ENCODE results near the gene R3HDM1.
A peak's percentile ranks its signal among the peaks of the same experiment; 100 is the strongest.
"Not testable (repeated sequence)": the region's sequence is repeated elsewhere in the genome, so short reads cannot be mapped to it uniquely, and the experiment has no call there.

The R3HDM1 gene

DNA sequence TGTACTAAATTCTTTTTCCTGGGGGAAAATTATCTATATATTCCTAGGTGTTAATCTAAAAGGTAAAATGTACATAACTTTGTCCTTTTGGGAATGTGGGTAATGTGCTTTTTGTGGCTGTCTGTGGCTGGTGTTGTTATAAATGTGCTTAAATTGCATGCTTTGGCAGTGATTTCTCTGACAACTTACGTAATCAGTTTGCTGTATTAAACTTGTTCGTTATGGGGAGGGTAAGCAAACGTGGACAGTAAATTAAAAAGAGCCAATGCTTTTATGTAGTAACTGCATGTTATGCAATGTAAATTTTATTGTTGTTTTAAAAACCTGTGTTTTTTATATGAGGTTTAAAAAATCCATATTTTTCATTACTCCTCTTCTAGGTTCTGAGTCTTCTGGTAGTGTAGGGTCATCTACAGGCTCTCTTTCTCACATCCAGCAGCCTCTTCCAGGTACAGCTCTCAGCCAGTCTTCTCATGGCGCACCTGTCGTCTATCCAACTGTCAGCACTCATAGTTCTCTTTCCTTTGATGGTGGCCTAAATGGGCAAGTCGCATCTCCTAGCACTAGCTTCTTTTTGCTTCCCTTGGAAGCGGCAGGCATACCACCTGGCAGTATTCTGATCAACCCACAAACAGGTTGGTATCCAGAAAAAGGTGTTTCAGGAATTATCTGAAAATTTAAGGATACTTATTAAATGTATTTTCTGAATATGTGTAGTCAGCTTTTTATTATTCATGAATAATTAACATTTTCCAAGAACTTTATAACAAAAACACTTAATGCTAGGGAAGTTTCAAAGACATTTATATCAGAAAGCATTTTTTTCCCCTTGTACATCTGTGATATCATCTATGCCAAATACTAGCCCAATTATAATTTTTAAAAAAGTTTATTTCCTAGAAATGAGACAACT is 110.1 kb downstream of the R3HDM1 start:
- DNase-seq (ENCODE audit: low read depth in 2 of 2): no peak

DNA sequence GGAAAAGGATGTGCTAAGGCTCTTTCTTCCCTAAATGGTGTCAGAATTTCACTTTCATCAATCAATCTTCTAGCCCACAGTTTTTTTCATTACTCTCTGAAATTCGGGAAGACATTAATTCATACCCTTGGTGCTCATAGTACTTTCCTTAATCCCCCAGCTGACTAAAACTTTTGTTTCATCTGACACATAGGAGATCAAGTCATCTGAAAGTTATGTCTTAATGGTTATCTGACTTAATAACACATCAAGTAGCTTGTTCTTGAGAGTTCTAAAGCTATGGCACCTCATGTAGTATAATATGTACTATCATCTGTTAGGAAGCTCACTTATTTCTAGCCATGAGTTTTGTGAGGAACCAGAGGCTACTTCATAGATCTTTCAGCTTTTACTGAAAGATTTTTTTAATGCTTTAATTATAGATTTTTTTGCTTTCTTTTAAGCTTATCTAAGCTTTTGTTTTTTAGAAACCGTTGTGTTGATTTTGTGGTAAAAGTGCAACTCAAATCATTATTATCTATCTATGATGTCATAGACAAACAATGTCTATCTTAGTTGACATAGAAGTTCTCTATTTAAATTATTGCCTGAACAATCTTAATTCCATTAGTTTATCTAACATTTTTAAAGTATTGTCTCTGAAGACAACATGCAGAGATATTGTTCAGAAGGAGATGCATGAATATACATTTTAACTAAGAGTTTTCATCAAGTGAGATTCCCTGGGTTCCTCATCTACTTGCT is 116.7 kb downstream of the R3HDM1 start:
- DNase-seq (ENCODE audit: low read depth in 2 of 2): no peak

DNA sequence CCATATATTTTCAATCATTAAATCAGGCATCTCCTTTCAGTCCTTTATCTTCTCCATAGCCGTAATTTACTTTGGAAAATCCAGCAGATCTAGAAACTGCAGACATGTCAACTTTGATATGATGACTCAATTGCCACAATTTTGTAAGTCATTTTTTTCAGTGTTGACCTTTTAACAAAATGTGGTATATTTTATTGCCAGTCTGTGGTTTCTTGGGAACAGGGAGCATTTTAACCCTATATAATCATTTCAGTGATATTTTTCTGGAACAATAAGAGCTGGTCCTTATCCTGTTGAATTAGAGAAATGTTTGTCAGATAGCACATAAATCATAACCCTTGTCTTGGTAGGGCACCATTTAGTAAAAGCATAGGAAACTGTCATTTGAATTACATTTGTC is 119.4 kb downstream of the R3HDM1 start:
- DNase-seq (ENCODE audit: low read depth in 2 of 2): no peak

DNA sequence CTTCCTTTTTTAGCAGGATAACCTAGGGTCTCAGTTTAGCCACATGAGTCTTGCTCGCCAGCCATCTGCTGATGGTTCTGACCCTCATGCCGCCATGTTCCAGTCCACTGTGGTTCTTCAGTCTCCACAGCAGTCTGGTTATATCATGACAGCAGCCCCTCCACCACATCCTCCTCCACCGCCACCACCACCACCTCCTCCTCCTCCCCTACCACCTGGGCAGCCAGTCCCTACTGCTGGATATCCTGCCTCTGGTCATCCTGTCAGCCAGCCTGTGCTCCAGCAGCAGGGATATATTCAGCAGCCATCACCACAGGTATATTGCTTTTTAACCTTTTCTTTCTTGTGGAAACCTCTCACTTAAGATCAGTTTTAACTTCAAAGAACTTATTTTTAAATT is 120.4 kb downstream of the R3HDM1 start:
- DNase-seq (ENCODE audit: low read depth in 2 of 2): no peak

DNA sequence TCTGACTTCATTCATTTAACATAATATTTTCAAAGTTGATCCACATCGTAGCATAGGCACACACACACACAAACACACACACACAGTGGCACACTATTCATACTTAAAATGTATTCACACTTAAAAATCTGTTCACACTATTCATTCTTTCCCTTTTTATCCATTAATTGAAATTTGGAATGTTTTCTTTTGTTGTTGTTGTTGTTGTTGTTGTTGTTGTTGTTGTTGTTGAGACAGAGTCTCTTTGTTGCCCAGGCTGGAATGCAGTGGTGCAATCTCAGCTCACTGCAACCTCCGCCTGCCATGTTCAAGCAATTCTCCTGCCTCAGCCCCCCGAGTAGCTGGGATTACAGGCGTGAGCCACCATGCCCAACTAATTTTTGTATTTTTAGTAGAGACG is 123.0 kb downstream of the R3HDM1 start:
- DNase-seq (ENCODE audit: low read depth in 2 of 2): not testable (repeated sequence)

DNA sequence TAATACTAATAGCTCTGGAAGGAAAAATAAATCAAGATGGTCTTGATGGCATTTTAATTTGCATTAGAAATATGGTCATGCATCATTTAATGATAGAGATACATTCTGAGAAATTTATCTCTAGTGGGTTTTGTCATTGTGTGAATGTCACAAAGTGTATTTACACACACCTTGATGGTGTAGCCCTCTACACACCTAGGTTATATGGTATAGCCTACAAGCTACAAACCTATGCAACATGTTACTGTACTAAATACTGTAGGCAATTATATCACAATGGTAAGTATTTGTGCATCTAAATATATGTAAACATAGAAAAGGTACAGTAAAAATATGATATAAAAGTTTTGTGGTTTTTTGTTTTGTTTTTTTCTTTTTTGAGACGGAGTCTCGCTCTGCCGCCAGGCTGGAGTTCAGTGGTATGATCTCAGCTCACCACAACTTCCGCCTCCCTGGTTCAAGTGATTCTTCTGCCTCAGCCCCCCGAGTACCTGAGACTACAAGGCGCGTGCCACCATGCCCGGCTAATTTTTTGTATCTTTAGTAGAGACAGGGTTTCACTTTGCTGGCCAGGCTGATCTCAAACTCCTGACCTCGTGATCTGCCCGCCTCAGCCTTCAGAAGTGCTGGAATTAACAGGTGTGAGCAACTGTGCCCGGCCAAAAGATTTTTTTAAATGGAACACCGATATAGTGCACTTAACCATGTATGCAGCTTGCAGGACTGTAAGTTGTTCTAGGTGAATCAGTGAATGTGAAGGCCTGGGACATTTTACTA is 126.7 kb downstream of the R3HDM1 start:
- peak; percentile 23 to 31 for DNase-seq (ENCODE audit: low read depth in 2 of 2)

DNA sequence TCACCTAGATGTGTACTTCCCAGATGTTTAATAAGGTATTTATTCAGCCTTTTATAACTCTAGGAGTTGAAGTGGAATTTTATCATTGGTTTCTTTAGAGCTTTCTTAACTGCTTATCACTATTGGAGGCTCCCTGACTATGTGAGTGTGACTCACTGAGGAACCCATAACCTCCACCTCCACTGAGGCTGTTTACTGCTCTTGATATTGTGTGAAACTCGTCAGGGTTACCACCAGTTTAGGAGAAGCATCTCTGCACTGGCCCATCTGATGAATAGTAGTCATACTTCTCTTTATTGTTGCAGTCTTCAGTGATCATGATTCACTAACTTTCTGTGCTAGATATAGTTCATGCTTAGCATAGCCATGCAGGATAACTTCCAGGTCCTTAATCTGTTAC is 130.8 kb downstream of the R3HDM1 start:
- no peak for DNase-seq (ENCODE audit: low read depth in 2 of 2)

DNA sequence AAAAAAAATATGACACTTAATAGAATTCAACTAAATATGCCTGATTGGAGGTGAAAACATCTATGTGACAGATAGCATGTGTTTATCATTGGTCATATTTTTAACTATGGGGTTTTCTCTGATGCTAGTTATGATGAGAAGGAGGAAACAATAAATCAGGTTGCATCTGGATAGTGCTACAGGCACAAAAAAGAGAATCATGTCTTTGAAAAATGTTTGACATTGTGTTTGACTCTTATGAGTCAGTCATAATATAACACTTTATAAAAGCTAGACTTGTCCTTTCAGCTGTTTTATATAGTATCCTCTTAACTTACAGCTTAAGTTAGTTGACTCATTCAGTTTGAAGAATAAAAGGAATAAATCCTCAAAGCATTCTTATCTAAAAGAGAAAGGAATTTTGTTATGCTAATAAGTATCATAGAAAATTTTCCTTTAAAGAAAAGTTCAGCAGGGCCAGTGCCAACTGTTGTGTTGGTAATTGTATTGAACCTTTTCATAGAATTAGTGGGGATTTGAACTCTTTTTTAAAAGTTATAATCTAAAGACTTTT is 131.9 kb downstream of the R3HDM1 start:
- no peak for DNase-seq (ENCODE audit: low read depth in 2 of 2)

DNA sequence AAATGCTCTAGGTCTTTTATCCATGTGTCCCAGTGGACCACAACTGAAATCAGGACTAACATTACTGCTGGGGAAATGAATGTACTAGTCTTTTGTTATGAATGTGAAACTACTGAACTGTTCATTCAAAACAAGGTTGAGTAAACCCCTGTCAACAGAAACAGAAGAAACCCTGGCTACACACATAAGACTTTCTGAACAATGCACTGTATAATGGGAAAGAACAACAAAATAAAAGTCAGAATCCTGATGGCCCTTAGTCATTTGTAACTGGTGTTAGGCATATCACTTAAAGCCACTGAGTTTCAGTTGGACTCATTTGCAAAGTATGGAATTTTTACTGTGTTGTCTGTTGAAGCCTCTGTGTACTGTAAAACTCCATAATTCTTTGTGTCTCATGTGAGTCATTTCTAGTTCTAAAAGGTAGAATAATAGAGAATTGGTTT is 133.4 kb downstream of the R3HDM1 start:
- DNase-seq (ENCODE audit: low read depth in 2 of 2): no peak

DNA sequence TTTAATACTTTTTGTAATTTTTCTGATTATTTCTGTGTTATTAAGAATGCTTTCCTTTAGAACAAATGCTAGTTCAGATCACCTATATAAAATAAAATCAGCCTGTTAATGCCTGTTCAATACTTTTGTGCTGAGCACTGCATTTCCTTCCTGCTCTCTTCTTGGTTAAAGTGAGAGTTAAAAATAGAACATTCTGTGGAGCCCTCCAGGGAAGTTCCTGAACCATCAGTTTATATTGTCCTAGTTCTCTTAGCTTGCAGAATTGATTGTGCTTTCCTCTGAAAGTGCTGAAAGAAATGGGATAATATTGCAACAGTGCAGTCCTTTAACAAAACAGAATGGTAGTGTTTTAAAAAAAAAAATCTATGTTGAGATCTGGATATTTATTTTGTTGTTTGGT is 135.8 kb downstream of the R3HDM1 start:
- DNase-seq (ENCODE audit: low read depth in 2 of 2): no peak

DNA sequence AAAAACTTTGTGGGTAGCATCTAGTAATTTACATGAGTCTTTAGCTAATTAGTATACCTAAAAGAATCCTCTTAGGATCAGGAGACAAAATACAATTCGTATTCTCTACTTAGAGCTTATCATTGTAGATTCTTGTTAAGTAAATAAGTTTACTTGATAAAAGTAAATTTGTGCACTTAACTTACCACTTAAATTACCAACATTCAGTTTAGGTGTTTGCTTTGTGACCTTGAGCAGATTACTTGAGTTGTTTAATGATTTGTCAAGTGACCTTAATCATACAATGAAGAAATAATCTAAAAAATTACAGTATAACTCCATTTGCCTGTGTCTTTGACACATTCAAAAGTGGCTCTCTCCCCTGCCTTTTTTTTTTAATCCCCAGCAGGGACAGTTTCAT is 143.2 kb downstream of the R3HDM1 start:
- no peak for DNase-seq (ENCODE audit: low read depth in 2 of 2)

DNA sequence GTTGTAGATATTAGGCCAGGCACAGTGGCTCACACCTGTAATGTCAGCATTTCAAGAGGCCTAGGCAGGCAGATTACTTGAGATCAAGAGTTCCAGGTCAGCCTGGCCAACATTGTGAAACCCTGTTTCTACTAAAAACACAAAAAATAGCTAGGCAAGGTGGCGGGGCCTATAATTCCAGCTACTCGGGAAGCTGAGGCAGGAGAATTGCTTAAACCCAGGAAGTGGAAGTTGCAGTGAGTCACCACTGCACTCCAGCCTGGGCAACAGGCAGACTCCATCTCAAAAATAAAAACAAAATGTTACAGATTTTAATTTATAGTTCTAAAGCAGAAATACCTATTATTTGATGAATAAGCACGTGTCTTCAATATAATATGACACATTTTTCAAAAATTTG is 144.7 kb downstream of the R3HDM1 start:
- no peak for DNase-seq (ENCODE audit: low read depth in 2 of 2)

DNA sequence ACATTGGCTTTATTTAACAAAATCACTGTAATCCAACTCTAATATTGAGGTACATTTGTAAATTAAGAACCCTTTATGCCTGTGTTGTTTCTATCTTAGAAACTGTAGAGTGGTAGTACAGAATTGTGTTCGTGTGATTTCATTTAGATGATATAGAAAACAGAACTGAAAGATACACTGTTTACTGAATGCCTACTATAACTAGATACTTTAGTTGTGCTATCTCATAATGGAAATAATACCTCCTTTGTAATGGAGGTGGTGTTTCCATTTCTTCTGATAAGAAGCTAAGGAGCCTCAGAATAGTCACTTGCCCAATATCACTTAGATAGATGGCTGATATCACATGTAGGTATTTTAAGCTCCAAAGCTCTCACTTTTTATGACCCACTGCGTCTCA is 147.8 kb downstream of the R3HDM1 start:
- no peak for DNase-seq (ENCODE audit: low read depth in 2 of 2)

DNA sequence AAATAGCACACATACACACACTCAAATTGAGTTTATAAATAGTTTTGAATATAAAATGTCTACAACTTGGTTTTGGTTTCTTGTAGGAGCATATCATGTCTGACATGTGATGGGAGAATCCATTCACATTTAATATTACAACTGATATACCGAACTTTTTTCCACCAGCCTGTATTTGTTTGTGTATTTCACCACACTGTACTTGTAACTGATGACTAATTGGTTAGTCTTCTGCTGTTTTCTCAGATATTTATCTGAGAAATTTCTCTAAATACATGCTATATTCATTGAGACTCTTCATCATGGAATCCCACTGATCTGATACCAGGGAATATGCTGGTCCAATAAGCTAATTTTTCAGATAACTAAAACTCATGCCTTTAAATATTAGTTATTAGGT is 154.1 kb downstream of the R3HDM1 start:
- DNase-seq (ENCODE audit: low read depth in 2 of 2): no peak

DNA sequence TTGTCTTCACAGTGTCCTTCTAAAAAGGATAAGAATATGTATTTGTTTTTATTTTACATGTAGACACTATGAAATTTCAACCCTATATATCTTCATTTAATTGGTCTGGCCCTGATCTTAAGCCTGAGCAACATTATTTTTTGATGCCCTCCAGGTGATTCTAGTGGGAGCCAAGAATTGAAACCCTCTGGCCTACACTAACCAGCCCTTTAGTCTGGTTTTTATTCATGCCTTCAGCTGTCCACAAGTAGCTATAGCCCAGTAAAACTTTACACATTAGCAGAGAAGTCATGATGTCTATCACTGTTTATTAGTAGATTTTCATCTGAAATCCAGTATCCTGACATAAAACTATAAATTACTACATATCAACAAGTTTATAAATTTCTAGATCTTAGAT is 157.7 kb downstream of the R3HDM1 start:
- no peak for DNase-seq (ENCODE audit: low read depth in 2 of 2)

DNA sequence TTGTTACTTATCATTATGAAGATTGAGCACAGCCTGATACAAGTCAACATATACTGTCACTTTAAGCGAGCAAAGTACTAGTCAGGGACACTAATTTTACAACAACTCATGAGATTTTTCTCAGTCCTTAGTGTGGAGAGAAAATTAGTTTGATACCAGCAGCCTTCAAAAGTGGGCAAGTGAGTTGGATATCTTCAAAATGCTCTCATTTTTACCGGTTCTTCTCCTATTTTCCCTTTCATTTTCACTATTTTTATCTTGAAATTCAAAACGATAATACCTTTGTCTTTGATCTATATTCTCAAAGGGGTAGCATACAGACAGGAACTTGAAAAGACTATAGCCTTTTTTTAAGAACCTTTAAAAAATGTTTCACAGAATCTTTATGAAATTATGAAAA is 158.4 kb downstream of the R3HDM1 start:
- DNase-seq (ENCODE audit: low read depth in 2 of 2): no peak

DNA sequence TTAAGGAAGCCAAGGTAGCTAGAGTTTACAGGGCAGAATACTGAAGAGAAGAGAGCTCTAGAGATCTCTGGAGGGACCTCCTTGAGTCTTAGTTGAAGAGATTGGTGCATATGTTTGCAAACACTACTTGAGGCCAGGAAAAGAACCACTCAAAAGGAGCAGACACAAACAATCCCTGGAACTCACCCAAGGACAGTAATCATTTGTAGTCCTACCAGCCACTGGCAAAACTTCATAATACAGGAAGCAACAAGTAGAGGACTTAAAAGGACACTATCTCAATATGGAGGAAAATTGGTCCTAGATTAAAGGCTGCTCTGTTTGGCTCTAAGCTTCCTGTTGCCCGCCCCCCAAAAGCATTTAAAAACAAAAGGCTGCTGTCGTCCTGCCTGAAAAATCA is 163.4 kb downstream of the R3HDM1 start:
- no peak for DNase-seq (ENCODE audit: low read depth in 2 of 2)

DNA sequence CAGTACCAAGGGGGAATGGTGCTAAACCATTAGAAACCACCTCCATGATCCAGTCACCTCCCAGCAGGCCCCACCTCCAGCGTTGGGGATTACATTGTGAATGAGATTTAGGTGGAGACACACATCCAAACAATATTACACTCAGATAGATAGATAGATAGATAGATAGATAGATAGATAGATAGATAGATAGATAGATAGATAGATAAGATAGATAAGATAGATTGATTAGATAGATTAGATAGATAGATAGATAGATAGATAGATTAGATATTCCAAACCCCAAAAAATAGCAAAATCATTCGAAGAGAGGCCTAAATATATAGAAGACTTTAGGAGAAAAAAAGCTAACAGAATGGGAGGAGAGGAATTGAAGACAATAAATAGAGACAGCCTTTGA is 167.6 kb downstream of the R3HDM1 start:
- DNase-seq (ENCODE audit: low read depth in 2 of 2): no peak

DNA sequence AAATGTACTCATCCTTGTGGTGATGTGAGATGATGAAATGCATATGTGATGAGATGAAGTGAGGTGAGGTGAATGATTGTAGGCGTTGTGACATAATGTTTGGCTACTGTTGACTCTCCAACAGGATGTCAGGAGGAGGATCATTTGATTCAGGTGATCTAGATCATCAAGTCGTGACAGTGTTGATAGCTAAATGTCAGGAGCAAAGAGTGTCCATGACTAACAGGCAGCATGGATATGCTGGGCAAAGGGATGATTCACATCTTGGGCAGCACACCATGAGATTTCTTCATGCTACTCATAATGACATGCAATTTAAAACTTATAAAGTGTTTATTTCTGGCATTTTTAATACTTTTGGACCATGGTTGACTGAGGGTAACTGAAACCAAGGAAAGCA is 170.2 kb downstream of the R3HDM1 start:
- no peak for DNase-seq (ENCODE audit: low read depth in 2 of 2)

DNA sequence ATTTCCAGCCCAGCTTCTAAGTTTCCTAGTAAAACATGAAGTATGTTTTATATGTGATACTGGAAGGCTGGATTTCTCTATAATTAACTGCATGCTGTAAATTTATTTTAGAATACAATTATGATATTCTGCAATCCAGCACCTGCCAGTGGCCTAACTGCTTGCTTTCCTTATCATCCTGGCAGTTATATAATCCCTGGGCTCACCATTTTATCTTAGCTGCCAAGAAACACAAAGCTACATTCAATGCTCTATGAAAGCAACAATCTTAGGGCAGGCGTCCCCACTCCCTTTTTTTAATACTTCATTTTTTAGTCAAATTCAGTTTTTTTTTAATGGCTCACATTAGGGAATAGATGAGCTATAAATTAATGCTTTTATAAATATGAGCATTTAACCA is 172.0 kb downstream of the R3HDM1 start:
- no peak for DNase-seq (ENCODE audit: low read depth in 2 of 2)

DNA sequence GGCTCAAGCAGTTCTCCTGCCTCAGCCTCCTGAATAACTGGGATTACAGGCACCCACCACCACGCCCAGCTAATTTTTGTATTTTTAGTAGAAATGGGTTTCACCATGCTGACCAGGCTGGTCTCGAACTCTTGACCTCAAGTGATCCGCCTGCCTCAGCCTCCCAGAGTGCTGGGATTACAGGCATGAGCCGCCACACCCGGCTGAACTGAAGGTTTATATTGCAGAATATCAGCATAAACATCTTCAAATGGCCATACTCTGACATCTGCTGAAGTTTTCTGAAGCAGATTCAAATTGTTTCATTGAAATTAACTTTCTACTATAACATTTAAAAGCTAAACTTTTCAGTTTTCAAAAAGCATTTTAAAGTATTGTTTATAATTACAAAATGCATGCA is 172.8 kb downstream of the R3HDM1 start:
- DNase-seq (ENCODE audit: low read depth in 2 of 2): not testable (repeated sequence)

DNA sequence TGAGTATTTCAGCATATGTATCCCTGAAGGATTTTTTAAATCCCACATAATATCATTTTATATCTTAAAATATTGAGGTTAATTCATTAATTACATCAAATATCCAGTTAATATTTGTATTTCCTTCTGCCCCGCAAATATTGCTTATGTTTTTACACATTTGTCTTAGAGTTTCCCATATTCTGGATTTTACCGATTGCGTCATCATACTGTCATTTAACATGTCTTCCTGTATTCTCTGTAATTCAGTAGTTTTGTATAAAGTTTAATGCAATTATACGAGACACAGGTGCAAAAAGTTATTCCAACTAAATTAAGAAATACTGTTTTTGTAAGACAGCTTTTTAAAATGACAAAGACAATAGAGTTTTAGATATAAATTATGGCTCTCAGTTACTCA is 176.9 kb downstream of the R3HDM1 start:
- no peak for DNase-seq (ENCODE audit: low read depth in 2 of 2)
